HG02973 (cell line): ENCODE data around the gene CGN.
"Not testable (repeated sequence)": the region's sequence is repeated elsewhere in the genome, so short reads cannot be mapped to it uniquely, and the experiment has no call there.

ENCODE experiments used
- ATAC-seq: cut with Tn5 transposase; IDR thresholded peaks from one replicate; pipeline ENCODE4 v1.9.1; 2021; ENCODE audit warnings: moderate library complexity; ENCODE audit not compliant: unreplicated experiment

Gene CGN

DNA sequence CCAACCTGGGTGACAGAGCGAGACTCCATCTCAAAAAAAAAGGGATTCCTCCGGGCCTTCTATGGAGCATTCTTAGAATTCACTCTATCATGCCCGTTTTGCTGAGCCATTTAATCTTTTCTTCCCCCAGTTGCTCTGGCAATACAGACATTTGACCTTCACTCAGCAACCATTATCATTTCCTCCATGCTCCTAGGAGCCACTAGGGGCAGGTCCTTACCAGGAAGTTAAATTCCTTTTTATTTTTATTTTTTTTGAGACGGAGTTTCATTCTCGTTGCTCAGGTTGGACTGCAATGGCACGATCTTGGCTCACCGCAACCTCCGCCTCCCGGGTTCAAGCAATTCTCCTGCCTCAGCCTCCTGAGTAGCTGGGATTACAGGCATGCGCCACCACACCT lies 9.7 kb upstream of the CGN start:
- no peak for ATAC-seq

DNA sequence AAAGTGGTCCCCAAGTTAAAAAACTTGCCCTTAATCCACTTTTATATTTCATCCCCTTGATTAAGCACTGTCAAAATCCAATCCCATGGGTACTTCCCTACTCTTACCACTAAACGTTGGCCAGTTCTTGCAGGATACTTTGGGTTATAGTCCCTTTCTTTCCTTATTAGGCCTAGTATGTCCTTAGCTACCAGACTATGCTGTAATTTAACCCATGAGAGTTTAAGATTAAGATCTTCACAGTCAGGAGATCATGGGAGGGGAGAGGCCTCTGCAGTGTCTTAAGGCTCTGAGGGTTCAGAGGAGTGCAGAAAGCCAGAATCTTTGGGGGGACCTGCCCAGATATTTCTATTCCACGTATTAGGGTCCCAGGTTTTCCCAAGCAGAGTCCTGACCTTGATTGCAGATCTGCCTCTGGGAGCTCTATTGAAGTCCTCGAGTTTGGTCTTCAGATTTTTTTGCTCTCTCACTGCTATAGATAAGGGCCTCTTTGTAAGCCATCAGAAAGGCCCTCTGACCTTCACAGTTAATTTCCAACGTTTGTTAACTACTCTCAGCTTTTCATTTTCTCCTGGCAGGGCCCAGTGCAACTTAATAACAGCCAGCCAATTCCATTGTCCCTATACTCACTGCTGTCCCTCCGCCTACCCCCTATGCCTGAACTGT lies 9.0 kb upstream of the CGN start:
- ATAC-seq = no peak

DNA sequence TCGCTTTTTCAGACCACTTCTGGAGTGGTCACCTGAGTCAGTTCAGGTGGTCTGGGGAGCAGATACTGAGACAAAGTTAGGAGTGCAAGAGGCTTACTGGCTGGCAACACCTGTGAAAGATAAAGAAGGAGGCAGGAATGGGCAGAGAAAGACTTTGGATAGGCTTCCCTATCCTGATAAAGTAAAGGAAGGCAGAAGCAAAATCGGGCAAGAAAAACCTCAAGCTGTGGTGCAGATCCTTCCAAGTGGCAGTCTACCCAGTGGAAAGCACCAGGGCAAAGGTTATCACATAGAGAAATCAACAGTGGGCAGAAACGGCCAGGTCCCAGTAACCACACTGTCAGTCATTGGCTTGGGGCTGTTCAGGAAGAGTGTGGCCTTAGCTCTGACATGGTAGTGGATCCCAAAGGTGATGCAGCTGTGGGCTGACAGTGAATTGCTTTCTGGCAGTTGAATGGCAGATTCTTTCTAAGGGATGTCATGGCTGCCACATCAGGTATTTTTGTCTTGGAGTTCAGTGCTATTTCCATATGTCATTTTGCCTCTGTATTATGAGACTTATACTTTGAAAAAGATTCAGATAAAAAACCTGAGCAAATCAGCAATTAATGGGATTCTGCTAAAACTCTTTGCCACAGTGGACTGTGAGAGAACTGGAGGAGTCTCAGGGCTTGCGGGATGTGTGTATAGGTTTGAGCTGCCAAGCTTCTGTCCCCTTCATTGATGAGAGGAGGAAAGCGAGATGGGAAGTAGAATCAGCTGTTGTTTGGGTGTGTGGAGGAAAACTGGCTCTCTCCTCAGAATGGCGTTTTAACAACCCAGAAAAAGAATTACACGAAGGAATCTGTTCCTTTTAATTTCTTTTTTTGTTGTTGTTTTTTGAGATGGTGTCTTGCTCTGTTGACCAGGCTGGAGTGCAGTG lies 8.1 kb upstream of the CGN start:
- ATAC-seq = no peak

DNA sequence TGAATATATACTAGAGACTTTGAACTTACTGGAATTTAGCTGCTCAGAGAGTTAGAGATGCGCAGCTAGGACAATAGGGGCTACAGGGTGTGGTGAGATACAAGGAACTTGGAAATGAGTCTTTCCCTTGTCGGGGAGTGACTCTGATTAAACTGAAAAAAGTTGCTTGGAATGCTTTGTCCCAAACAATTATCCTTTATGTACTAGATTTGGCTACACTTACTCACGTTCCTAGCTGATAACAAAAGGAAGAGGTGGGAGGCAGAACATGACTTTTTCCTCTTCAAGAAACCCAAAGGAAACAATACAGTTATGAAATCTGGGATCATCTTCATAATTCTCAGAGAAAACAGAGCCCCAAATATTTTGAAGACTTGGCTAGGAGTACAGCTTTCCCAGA lies 6.9 kb upstream of the CGN start:
- ATAC-seq = no peak

DNA sequence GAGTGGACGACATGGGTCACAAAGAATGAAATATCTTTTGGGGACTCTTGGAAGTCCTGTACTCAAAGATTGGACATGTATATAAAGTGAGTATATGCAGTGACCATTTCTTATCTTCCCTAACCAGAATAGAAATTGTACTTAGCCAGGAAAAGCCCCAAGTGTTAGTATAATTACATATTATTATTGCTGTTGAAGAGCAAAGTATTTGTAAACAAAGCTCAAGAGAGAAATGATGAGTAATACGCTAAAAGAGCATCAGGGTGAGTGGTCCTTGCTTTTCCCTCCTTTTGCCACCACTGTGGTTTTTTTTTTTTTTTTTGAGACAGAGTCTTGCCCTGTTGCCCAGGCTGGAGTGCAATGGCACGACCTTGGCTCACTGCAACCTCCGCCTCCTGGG lies 6.4 kb upstream of the CGN start:
- no peak for ATAC-seq

DNA sequence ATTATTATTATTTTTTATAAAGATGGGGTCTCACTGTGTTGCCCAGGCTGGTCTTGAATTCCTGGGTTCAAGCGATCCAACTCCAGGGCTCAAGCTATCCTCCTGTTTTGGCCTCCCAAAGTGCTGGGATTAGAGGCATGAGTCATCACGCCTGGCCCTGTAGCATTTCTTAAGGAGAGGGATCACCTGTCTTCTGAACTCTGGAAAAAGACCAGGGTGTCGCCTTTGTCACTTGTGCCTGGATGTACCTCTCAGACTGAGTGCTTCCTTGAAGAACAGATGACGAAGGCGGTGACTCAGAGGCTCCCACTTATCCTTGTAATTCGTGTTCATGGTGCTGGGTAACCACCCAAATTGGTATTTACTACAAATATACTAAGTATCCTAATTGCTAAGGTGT lies 2.4 kb upstream of the CGN start:
- no peak for ATAC-seq

DNA sequence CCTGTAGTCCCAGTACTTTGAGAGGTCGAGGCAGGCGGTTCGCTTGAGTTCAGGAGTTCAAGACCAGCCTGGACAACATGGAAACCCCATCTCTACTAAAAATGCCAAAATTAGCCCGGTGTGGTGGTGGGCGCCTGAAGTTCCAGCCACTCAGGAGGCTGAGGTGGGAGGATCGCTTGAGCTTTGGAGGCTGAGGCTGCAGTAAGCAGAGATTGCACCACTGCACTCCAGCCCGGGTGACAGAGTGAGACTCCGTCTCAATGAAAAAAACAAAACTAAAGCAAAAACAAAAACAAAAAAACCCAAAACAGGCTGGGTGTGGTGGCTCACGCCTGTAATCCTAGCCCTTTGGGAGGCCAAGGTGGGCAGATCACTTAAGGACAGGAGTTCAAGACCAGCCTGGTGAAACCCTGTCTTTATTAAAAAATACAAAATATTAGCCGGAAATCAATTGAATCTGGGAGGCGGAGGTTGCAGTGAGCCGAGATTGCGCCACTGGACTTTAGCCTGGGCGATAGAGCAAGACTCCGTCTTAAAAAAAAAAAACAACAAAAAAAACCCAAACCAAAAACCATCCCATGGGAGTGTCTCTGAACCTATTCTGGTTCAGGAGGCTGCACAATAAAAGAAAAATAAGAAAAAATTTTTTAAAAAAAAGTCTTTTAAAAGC lies 1.7 kb upstream of the CGN start:
- no peak for ATAC-seq

DNA sequence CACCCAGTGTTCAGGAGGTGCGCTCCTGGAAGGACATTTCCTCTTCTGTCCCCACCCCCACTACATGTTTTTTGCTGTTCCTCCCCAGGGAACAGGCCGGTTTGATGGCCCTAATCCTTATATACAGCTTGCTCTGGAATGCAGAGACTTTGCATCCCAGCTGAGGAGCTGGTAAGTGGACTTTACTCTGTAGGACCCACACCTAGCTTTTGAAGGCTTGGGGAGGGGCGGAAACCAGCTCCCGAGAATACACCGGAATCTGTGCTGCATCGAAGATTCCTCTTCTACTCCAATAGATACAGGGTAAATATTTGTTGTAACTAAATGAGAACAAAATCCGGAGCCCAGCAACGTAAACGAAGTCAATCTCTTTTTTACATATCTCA lies 1.2 kb upstream of the CGN start:
- ATAC-seq = no peak

DNA sequence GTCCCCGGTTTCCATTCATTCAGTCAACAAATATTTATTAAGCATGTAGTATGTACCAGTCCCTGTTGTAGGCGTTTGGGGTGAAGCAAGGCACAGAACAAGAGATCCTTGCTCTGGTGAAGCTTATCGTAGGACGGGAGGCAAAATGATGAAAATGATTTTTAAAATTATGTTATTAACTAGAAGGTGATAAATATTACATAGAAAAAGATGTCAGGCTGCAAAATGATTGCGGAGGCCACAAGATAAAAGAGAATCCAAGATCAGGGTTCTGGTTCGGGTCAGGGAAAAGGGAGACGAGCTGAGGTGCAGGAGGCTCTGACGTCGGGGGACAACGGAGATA lies 602 bp upstream of the CGN start:
- no peak for ATAC-seq

DNA sequence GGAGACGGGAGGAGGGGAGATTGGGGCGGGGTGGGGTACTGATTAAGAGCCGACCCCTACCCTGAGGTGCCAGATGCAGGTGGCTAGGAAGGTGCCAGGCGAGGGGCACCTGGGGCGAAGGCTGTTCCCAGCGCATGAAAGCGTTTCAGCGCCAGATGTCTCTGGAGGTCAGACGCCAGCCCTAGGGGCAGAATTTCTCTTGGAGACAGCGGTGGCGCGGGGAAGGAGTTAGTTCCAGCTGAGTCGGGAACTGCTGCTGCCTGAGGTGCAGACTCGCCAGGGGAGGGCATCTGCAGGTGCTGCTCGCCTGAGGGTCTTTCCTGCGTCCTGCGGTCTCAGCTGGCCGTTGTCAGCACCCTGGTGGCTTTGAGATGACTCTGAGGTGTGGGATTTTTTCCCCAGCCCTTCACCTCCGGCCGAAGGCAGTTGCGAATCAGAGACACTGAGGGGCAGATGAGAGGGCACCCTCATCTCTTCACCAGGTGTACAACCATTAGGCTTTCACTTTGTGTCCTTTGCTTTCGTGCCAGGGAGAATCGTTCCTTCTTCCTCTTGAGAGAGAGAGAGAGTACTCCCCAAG lies 539 bp downstream of the CGN start:
- ATAC-seq = no peak

DNA sequence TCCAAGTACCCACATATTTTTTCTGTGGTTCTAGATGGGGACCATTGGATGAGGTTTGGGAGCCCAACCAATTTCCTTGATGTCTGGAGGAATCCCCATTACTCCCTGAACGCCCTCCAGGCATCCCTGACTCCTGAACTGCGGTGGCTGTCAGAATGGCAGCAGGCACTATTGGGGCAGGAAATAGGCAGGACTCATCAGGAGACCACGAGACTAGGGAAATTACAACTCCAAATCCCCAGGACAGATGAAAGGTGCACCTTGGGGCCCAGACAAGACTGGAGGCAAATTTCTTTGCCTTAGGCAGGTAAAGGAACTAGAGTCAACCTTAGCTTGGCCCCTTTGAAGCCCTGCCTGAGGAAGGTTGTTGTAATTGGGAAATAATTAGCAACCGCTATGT lies 1.1 kb downstream of the CGN start:
- ATAC-seq = no peak

DNA sequence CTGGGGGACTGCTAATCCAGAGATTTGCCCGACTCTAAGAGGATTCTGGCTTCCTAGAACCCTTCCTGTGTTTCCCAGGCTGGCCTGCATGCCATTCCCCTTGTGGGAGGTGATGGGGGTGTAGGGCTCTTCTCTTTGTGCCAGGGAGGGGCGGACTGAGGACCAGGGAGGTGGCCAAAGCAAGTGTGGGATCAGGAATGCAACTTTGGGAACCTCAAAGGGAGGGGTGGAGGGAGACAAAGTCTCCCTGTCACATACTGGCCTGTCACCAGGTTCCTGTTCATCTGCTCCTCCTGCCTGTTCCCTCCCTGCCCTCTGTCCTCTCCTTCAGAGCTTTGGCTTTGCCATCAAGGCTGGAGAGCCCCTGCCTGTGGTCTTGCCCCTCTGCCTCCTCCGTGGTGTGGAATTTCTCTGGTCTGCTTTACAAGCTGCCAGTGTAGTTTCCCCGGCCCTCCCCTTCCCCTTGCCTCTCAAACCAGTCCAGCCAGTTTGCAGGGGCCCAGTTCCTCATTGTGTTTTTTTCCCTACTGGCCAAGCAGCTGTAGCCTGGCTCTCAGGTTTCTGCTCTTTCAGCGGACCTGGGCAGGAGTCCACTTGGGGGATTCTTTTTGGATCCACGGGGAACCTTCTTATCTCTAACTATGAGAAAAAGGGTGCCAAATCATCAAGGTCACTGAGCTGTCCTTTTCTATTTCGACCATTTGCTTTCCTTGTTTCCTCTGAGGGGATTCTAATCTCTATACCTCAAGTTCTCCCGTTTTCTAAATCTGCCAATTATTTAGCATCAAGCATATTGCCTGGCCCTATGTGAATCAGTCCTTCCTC lies 1.8 kb downstream of the CGN start:
- ATAC-seq = no peak

DNA sequence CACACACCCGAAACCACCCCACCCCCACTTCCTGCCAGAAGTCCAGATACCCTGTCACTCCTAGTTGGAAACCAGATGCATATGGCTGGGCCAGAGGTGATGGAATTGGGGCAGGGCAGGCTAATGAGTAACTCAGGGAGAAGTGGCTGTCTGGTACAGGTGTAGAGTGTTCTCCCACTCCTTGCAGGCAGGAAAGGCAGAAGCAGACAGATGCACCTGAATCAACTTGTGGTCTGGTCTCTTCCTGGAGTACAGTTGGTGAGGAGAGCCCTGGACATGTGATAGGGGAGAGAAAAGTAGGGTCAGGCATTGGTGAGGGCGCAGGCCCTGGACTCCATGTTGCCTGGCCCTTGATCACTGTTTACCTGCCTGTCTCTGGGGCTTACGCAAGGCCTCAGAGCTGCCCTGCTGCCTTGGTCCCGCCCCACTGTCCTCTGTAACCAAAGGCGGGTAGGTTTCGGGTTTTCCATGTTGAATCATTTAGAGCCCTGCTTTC lies 2.5 kb downstream of the CGN start:
- ATAC-seq = no peak

DNA sequence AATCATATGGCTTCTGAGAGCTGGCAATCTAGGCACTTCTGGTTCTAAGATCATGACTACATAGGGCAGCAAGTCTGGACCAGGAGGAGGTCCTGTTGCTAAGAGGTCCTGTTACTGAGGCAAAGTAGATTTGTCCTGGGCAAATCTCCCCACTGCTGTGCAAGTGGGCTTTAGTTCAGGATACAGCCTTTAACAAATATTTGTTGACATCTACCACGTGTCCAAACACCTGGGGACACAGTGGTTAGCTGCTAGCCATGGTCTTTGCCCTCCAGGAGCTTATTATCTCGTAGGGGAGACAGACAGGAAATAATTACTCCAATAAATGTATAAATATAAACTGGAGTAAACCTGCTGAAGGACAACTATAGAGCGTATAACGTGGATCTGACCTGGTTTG lies 3.2 kb downstream of the CGN start:
- no peak for ATAC-seq

DNA sequence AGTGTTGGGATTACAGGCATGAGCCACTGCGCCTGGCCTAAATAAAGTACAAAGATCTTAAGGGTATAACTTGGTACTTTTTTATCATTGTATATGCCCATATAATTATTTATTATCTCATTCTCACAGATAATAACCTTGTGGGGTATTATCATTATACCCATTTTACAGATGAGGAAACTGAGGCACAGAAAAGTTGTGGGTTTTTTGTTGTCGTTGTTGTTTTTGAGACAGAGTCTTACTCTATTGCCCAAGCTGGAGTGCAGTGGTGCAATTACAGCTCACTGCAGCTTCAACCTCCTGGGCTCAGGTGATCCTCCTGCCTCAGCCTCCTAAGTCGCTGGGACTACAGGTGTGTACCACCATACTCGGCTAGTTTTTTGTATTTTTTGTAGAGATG lies 4.1 kb downstream of the CGN start:
- ATAC-seq = no peak

DNA sequence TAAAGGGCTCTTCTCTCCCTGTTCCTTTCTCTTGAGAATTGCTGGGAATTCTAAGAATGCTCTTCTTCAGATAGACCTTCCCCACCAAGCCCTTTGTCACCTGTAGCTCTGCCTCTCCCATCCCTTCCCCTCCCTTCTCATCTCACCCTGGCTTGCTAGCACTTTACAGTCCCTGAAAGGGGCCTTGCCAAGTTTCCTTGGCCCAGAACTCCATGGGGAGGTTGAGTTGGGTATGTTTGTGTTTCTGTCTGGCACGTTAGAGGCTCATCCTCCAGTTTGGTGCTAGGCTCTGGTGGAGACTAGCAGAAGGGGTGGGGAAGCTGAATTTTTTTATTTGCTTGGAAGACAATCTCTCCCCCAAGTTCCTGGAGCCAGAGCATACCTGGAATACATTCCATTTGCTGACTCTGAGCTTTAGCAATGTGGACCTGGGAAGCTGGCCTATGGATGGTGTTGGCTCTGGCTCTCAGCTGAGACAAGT lies 4.9 kb downstream of the CGN start:
- ATAC-seq = no peak

DNA sequence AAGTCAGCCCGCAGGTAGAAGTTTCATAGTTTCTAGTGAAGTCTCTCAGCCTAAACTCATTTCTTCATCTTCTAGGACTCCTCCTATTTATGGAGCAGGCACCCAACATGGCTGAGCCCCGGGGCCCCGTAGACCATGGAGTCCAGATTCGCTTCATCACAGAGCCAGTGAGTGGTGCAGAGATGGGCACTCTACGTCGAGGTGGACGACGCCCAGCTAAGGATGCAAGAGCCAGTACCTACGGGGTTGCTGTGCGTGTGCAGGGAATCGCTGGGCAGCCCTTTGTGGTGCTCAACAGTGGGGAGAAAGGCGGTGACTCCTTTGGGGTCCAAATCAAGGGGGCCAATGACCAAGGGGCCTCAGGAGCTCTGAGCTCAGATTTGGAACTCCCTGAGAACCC lies 7.2 kb downstream of the CGN start:
- no peak for ATAC-seq

DNA sequence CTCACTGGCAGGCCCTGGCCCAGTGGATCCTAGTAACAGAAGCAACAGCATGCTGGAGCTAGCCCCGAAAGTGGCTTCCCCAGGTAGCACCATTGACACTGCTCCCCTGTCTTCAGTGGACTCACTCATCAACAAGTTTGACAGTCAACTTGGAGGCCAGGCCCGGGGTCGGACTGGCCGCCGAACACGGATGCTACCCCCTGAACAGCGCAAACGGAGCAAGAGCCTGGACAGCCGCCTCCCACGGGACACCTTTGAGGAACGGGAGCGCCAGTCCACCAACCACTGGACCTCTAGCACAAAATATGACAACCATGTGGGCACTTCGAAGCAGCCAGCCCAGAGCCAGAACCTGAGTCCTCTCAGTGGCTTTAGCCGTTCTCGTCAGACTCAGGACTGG lies 7.7 kb downstream of the CGN start:
- ATAC-seq = no peak

DNA sequence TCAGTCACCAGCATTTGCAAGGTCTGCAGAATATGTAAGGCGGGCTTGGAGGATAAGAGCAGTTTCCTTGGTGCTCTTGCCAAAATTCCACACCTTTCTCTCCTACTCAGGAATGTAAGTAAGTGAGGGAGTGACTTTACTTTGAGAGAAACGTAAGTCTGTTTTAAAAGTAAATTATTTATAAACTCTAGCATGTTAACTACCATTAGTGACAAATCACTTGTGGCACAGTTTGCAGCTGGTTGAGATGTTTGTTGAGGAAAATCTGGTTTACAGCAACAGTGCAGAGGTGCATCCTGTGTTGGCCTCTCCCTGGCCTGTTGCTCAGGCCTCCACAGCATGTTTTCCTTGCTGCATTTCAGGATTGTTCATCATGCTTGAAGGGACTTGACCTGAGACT lies 8.5 kb downstream of the CGN start:
- no peak for ATAC-seq

DNA sequence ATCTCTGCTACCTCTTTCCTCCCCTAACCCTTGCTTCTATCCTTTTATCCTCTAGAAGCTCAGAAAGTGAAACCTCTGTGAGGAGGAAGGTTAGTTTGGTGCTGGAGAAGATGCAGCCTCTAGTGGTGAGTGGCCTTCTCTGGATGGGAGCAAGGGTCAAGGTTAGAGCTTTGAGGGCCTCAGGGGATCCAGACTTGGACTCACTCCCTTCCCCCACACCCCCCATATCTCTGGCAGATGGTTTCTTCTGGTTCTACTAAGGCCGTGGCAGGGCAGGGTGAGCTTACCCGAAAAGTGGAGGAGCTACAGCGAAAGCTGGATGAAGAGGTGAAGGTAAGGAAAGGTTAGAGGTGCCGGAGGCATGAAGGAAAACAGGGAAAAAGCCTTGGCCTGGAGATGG lies 9.2 kb downstream of the CGN start:
- ATAC-seq = no peak

DNA sequence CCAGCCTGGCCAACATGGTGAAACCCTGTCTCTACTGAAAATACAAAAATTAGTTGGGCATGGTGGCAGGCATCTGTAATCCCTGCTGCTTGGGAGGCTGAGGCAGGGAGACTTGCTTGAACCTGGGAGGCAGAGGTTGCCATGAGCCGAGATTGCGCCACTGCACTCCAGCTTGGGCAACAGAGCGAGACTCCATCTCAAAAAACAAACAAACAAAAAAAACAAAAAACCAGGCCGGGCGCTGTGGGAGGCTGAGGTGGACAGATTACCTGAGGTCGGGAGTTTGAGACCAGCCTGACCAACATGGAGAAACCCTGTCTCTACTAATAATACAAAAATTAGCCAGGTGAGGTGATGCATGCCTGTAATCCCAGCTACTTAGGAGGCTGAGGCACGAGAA lies 11.2 kb downstream of the CGN start:
- ATAC-seq = not testable (repeated sequence)
